ENCODE measurements around the gene NOA1. TPM values are rescaled to one million over a fixed set of nuclear protein-coding genes. Genes with fewer than 3 reads are reported as not detected.

Gene NOA1
- total RNA-seq, 2 experiments from 2014 or later = 20.2 to 28.1 TPM

- H3K36me3 ChIP-seq (ENCODE audit: insufficient read depth, low read length) = peaks cover 72% of the 10 kb centered on the region
- TF ChIP-seq CTCF (conservative IDR thresholded peaks at IDR 0.05; ENCODE audit: low read length) = no peak
- no peak for TF ChIP-seq EZH2phosphoT487 (IDR thresholded peaks at IDR 0.05; ENCODE audit: borderline replicate concordance, low read depth, low read length)
- H3K9me3 ChIP-seq (ENCODE audit: low read length) = no peaks in the 10 kb centered on the region
- H3K4me3 ChIP-seq (ENCODE audit: low read depth, low read length, poor library complexity, severe bottlenecking) = peak overlapping the region; percentile 98
- no peaks in the 10 kb centered on the region for H3K9me2 ChIP-seq (ENCODE audit: insufficient read depth, low read length)
- intact Hi-C loops (cut with micrococcal nuclease; ENCODE audit: unreplicated experiment) = no loop called here
- no peak overlapping the region for H2AFZ ChIP-seq (ENCODE audit: low read length)
- POLR2A ChIA-PET = interaction anchor here (1.2 to 1.5 kb wide), 2 partner anchors 9 to 85 kb away, joined by 3 to 9 read pairs; no protein-coding TSS in a partner anchor
- no peak overlapping the region for H3K27ac ChIP-seq (ENCODE audit: low read depth, low read length, poor library complexity, severe bottlenecking)
- H3K4me2 ChIP-seq (ENCODE audit: low read length) = peak overlapping the region; percentile 75
- H3K79me2 ChIP-seq (ENCODE audit: insufficient read depth, low read depth, low read length) = peaks cover 91% of the 10 kb centered on the region
- no TSS peak for BruUV-seq (replicated peaks)
- H4K20me1 ChIP-seq (ENCODE audit: insufficient read depth, low read length) = peaks cover 38% of the 10 kb centered on the region
- CTCF ChIA-PET (ENCODE audit: unreplicated experiment) = no interaction called here
- no peak for DNase-seq (ENCODE audit: low spot score)
- peaks cover 28% of the 10 kb centered on the region for H3K4me1 ChIP-seq (ENCODE audit: insufficient read depth, low read length, poor library complexity, severe bottlenecking)
These were observed 4.4 kb upstream of the NOA1 start for GRCh38 chr4:56981795-56982201.

- 0 out of 2 replicates have a peak, but pooled peaks cover 2% of the 10 kb centered on the region for H3K9me3 ChIP-seq (ENCODE audit: low read length)
- peak overlapping the region; percentile 75 for H3K4me2 ChIP-seq (ENCODE audit: low read length)
- peak overlapping the region; percentile 87 for H3K27ac ChIP-seq (ENCODE audit: low read depth, low read length, poor library complexity, severe bottlenecking)
- peaks cover 67% of the 10 kb centered on the region for H3K36me3 ChIP-seq (ENCODE audit: insufficient read depth, low read length)
- H2AFZ ChIP-seq (ENCODE audit: low read length) = no peak overlapping the region
- H3K9me2 ChIP-seq (ENCODE audit: insufficient read depth, low read length) = no peaks in the 10 kb centered on the region
- CTCF ChIA-PET (ENCODE audit: unreplicated experiment) = interaction anchor here (1.0 kb wide), 1 partner anchor 544 kb away, joined by 3 read pairs; the partner anchor contains the start of gene PPAT
- peaks cover 36% of the 10 kb centered on the region for H3K4me1 ChIP-seq (ENCODE audit: insufficient read depth, low read length, poor library complexity, severe bottlenecking)
- H3K79me2 ChIP-seq (ENCODE audit: insufficient read depth, low read depth, low read length) = peaks cover 91% of the 10 kb centered on the region
- intact Hi-C loops (cut with micrococcal nuclease; ENCODE audit: unreplicated experiment) = loop anchor here (2.0 to 10.0 kb wide), 4 partner anchors 513 to 935 kb away; partner anchors contain the start of genes AASDH, PAICS, PPAT and SRP72
- H4K20me1 ChIP-seq (ENCODE audit: insufficient read depth, low read length) = peaks cover 42% of the 10 kb centered on the region
- POLR2A ChIA-PET = interaction anchor here (0.6 to 8.5 kb wide), 15 partner anchors 8 to 1595 kb away, joined by 3 to 53 read pairs (median 3); partner anchors contain the start of genes PAICS and PPAT
- peak; percentile 47 for DNase-seq (ENCODE audit: low spot score)
- TF ChIP-seq EZH2phosphoT487 (IDR thresholded peaks at IDR 0.05; ENCODE audit: borderline replicate concordance, low read depth, low read length) = no peak
- TF ChIP-seq CTCF (conservative IDR thresholded peaks at IDR 0.05; ENCODE audit: low read length) = no peak
- BruUV-seq (replicated peaks) = no TSS peak
- peak overlapping the region; percentile 98 for H3K4me3 ChIP-seq (ENCODE audit: low read depth, low read length, poor library complexity, severe bottlenecking)
These were observed 2.1 kb upstream of the NOA1 start for GRCh38 chr4:56979421-56980072.

Data from OCI-LY7 (cell line).